ENCODE data around the gene SPATA6L. TPM values are rescaled to one million over a fixed set of nuclear protein-coding genes. Genes with fewer than 3 reads are reported as not detected.

Gene SPATA6L
- total RNA-seq, 1 donor from 2014 or later = 1.2 TPM

DNA sequence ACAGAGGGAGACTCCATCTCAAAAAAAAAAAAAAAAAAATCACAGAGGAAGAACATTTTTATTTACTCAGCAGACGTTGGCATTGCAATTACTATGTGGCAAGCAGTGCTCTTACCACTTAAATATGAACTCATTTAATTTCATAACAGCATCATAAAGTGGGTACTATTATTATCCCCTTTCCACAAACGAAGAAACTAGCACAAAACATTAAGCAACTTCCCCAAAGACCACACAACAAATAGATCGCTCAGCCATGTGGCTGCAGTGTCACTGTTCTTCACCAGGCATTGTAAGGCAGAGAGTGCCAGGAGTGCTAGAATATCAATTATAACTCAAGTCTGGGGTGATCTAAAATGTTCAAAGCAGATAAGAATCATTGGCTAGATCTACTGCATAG is 74.0 kb downstream of the SPATA6L start:
- TF ChIP-seq, protein P1, sequence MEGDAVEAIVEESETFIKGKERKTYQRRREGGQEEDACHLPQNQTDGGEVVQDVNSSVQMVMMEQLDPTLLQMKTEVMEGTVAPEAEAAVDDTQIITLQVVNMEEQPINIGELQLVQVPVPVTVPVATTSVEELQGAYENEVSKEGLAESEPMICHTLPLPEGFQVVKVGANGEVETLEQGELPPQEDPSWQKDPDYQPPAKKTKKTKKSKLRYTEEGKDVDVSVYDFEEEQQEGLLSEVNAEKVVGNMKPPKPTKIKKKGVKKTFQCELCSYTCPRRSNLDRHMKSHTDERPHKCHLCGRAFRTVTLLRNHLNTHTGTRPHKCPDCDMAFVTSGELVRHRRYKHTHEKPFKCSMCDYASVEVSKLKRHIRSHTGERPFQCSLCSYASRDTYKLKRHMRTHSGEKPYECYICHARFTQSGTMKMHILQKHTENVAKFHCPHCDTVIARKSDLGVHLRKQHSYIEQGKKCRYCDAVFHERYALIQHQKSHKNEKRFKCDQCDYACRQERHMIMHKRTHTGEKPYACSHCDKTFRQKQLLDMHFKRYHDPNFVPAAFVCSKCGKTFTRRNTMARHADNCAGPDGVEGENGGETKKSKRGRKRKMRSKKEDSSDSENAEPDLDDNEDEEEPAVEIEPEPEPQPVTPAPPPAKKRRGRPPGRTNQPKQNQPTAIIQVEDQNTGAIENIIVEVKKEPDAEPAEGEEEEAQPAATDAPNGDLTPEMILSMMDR (IDR thresholded peaks at IDR 0.05) = no peak
- DNase-seq (ENCODE audit: extremely low spot score, unreplicated experiment) = no peak
- Mint-ChIP-seq H3K4me1 (ENCODE audit: unreplicated experiment) (peaks cover 30% of the 10 kb centered on the region), H3K4me3 (ENCODE audit: unreplicated experiment) (no peak overlapping the region), H3K27ac (ENCODE audit: unreplicated experiment) (no peak overlapping the region), H3K27me3 (ENCODE audit: unreplicated experiment) (no peaks in the 10 kb centered on the region), H3K9me3 (ENCODE audit: unreplicated experiment) (no peaks in the 10 kb centered on the region), H3K36me3 (ENCODE audit: unreplicated experiment) (no peaks in the 10 kb centered on the region)

DNA sequence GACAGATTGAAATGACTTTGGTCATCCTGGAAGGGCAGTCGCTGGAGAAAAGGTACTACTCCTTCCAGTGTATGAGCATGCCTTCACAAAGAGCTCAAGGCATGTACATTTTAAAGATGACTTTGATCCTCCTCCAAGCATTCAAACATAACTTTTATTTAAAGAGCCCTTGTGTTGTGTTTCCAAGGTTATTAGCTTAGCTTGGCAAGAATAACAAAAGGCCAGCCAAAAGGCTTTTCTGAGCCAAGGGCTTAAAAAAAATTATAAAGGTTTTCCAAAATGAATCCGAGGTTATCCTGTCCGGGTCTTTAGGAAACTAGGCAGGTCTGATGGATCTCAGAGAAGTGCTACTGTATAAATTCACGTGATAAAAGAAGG is 75.2 kb downstream of the SPATA6L start:
- TF ChIP-seq, protein P1 (IDR thresholded peaks at IDR 0.05) = no peak
- no peak overlapping the region for H3K27ac Mint-ChIP-seq (ENCODE audit: unreplicated experiment)
- H3K36me3 Mint-ChIP-seq (ENCODE audit: unreplicated experiment) = peaks cover 3% of the 10 kb centered on the region
- DNase-seq (ENCODE audit: extremely low spot score, unreplicated experiment) = no peak
- no peaks in the 10 kb centered on the region for H3K27me3 Mint-ChIP-seq (ENCODE audit: unreplicated experiment)
- H3K4me1 Mint-ChIP-seq (ENCODE audit: unreplicated experiment) = peaks cover 24% of the 10 kb centered on the region
- H3K4me3 Mint-ChIP-seq (ENCODE audit: unreplicated experiment) = no peak overlapping the region
- H3K9me3 Mint-ChIP-seq (ENCODE audit: unreplicated experiment) = no peaks in the 10 kb centered on the region

GRCh38 chr9:4590430-4591122 is 75.7 kb downstream of the SPATA6L start:
- Mint-ChIP-seq H3K4me1 (ENCODE audit: unreplicated experiment) (peaks cover 22% of the 10 kb centered on the region), H3K27me3 (ENCODE audit: unreplicated experiment) (no peaks in the 10 kb centered on the region), H3K27ac (ENCODE audit: unreplicated experiment) (no peak overlapping the region), H3K36me3 (ENCODE audit: unreplicated experiment) (peaks cover 7% of the 10 kb centered on the region), H3K4me3 (ENCODE audit: unreplicated experiment) (no peak overlapping the region), H3K9me3 (ENCODE audit: unreplicated experiment) (no peaks in the 10 kb centered on the region)
- DNase-seq (ENCODE audit: extremely low spot score, unreplicated experiment) = no peak
- TF ChIP-seq, protein P1 (IDR thresholded peaks at IDR 0.05) = no peak

DNA sequence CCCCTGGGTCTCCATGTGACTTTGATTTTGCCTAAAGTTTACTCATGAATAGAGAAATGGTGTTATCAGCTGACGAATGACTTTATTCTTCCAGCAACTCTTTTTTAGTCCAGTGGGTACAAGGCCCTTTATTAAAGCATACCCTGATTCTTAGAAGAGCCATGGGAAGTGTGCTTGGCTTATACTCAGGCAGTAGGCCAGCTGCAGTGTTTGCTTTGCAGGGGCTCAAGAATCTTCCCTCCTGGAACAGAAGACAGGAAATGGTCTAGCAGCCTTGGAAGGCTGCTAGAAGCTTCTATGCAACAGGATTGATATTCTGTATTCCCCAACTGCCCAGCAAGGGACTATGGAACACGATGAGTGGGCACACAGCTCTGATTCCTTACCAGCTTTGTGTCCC is 77.6 kb downstream of the SPATA6L start:
- TF ChIP-seq, protein P1 (IDR thresholded peaks at IDR 0.05) = no peak
- Mint-ChIP-seq H3K4me1 (ENCODE audit: unreplicated experiment) (peaks cover 19% of the 10 kb centered on the region), H3K27me3 (ENCODE audit: unreplicated experiment) (no peaks in the 10 kb centered on the region), H3K36me3 (ENCODE audit: unreplicated experiment) (peaks cover 15% of the 10 kb centered on the region), H3K27ac (ENCODE audit: unreplicated experiment) (no peak overlapping the region), H3K9me3 (ENCODE audit: unreplicated experiment) (no peaks in the 10 kb centered on the region), H3K4me3 (ENCODE audit: unreplicated experiment) (no peak overlapping the region)
- no peak for DNase-seq (ENCODE audit: extremely low spot score, unreplicated experiment)

GRCh38 chr9:4585135-4585534 is 81.1 kb downstream of the SPATA6L start:
- Mint-ChIP-seq H3K27me3 (ENCODE audit: unreplicated experiment) (no peaks in the 10 kb centered on the region), H3K4me1 (ENCODE audit: unreplicated experiment) (peaks cover 18% of the 10 kb centered on the region), H3K36me3 (ENCODE audit: unreplicated experiment) (peaks cover 15% of the 10 kb centered on the region), H3K4me3 (ENCODE audit: unreplicated experiment) (no peak overlapping the region), H3K27ac (ENCODE audit: unreplicated experiment) (no peak overlapping the region), H3K9me3 (ENCODE audit: unreplicated experiment) (no peaks in the 10 kb centered on the region)
- TF ChIP-seq, protein P1 (IDR thresholded peaks at IDR 0.05) = no peak
- no peak for DNase-seq (ENCODE audit: extremely low spot score, unreplicated experiment)
